Measurements from ENCODE around the gene SIPA1L3.

SIPA1L3 gene

DNA sequence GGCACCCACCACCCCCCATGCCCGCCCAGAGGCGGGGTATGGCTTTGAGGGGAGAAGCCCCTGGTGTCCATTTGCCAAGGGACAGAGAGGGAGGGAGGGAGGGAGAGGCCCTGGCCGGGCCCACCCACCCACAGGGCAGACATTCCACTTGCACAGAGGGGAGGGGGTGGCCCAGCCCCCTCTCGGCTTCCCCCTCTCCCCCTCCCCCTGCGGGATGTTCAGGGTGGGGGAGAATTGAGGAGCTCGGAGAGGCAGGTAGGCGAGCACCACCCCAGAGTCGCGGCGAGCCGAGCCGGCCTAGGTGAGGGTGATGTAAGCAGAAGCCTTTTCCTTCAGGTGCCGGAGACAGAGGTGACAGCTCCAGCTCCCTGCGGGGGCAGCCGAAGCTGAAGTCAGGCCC is 304.8 kb downstream of the SIPA1L3 start:
- no peaks in the 10 kb centered on the region for H3K27me3 ChIP-seq (ENCODE audit: low read length)
- H3K9me3 ChIP-seq (ENCODE audit: insufficient read depth, low read length): no peaks in the 10 kb centered on the region
- H2AFZ ChIP-seq (ENCODE audit: low read depth, low read length, severe bottlenecking): no peak overlapping the region
- H3K27ac ChIP-seq (ENCODE audit: low read depth, low read length): no peak overlapping the region
- no peak overlapping the region for H3K4me3 ChIP-seq (ENCODE audit: insufficient read depth, low read length, poor library complexity, severe bottlenecking)
- H3K9me2 ChIP-seq (replicated peaks; ENCODE audit: insufficient read depth, low read length): no peaks in the 10 kb centered on the region
- no peak overlapping the region for H3K9ac ChIP-seq (ENCODE audit: low read length)
- H4K20me1 ChIP-seq (ENCODE audit: low read depth, low read length): peaks cover 5% of the 10 kb centered on the region; the same call in 1 of the 2 replicates
- TF ChIP-seq EZH2phosphoT487 (conservative IDR thresholded peaks at IDR 0.05; ENCODE audit: low read length): no peak
- TF ChIP-seq, protein P1, sequence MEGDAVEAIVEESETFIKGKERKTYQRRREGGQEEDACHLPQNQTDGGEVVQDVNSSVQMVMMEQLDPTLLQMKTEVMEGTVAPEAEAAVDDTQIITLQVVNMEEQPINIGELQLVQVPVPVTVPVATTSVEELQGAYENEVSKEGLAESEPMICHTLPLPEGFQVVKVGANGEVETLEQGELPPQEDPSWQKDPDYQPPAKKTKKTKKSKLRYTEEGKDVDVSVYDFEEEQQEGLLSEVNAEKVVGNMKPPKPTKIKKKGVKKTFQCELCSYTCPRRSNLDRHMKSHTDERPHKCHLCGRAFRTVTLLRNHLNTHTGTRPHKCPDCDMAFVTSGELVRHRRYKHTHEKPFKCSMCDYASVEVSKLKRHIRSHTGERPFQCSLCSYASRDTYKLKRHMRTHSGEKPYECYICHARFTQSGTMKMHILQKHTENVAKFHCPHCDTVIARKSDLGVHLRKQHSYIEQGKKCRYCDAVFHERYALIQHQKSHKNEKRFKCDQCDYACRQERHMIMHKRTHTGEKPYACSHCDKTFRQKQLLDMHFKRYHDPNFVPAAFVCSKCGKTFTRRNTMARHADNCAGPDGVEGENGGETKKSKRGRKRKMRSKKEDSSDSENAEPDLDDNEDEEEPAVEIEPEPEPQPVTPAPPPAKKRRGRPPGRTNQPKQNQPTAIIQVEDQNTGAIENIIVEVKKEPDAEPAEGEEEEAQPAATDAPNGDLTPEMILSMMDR (IDR thresholded peaks at IDR 0.05; ENCODE audit: insufficient read depth, low read length, poor library complexity, severe bottlenecking): no peak
- no peaks in the 10 kb centered on the region for H3K36me3 ChIP-seq (ENCODE audit: low read length)
- H3K79me2 ChIP-seq (ENCODE audit: insufficient read depth, low read length): no peaks in the 10 kb centered on the region
- no peak overlapping the region for H3K4me2 ChIP-seq (ENCODE audit: low read depth, low read length, poor library complexity, severe bottlenecking)
- H3F3A ChIP-seq (ENCODE audit: insufficient read depth): 0 out of 2 replicates have a peak, but pooled peaks cover 8% of the 10 kb centered on the region

DNA sequence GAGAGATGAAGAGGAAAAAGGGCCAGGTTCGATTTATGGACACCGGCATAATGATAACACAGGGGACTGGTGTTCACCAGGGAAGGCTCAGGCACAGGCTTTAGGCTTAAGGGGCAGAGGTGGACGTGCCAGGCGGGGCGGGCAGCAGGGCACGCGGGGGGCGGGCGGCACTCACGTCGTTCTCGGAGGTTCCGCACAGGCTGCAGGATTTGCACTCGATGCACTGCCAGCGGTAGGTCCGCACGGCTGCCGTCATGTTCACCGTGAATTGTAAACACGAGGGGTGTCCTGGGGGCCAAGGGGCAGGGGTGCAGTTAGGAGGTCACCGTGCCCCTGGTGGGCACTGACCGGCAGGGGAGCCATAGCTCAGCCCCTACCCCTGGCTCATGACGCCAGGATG is 306.5 kb downstream of the SIPA1L3 start:
- no peak overlapping the region for H3K4me3 ChIP-seq (ENCODE audit: insufficient read depth, low read length, poor library complexity, severe bottlenecking)
- H3K79me2 ChIP-seq (ENCODE audit: insufficient read depth, low read length): no peaks in the 10 kb centered on the region
- TF ChIP-seq, protein P1 (IDR thresholded peaks at IDR 0.05; ENCODE audit: insufficient read depth, low read length, poor library complexity, severe bottlenecking): no peak
- TF ChIP-seq EZH2phosphoT487 (conservative IDR thresholded peaks at IDR 0.05; ENCODE audit: low read length): no peak
- no peaks in the 10 kb centered on the region for H3K9me2 ChIP-seq (replicated peaks; ENCODE audit: insufficient read depth, low read length)
- H3K9ac ChIP-seq (ENCODE audit: low read length): no peak overlapping the region
- no peak overlapping the region for H3K4me2 ChIP-seq (ENCODE audit: low read depth, low read length, poor library complexity, severe bottlenecking)
- H3K36me3 ChIP-seq (ENCODE audit: low read length): no peaks in the 10 kb centered on the region
- H3F3A ChIP-seq (ENCODE audit: insufficient read depth): 0 out of 2 replicates have a peak, but pooled peaks cover 3% of the 10 kb centered on the region
- H4K20me1 ChIP-seq (ENCODE audit: low read depth, low read length): no peaks in the 10 kb centered on the region
- H3K27me3 ChIP-seq (ENCODE audit: low read length): no peaks in the 10 kb centered on the region
- no peak overlapping the region for H3K27ac ChIP-seq (ENCODE audit: low read depth, low read length)
- no peaks in the 10 kb centered on the region for H3K9me3 ChIP-seq (ENCODE audit: insufficient read depth, low read length)
- no peak overlapping the region for H2AFZ ChIP-seq (ENCODE audit: low read depth, low read length, severe bottlenecking)

DNA sequence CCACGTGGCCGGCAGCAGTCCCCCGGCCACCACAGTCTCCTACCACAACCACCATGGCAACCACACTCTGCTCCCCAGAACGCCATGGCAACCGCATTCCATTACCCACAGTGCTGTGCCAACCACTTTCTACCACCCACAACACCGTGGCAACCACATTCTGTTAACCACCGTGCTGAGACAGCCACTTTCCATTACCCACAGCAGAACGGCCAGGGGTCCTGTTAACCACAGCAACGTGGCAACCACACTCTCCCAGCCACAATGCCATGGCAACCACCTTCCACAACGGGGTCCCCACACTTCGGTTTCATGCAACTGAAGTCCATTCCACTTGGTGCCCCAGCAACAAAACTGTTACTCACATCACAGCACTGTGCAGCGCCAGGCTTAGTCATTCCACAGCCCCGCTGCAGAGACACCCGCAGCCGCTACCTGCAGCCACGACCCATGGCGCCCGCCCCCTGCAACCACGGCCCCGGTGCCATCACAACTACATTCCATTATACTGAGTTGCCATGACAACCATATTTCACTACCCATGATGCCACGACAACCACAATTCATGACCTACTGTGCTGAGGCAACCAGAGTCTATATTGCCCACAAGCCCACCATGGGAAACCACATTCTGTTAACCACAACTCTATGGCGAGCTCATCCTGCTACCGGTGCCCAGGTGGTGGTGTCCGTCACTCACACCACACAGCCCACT is 307.1 kb downstream of the SIPA1L3 start:
- H4K20me1 ChIP-seq (ENCODE audit: low read depth, low read length): no peaks in the 10 kb centered on the region
- H2AFZ ChIP-seq (ENCODE audit: low read depth, low read length, severe bottlenecking): no peak overlapping the region
- H3K4me2 ChIP-seq (ENCODE audit: low read depth, low read length, poor library complexity, severe bottlenecking): no peak overlapping the region
- H3K9me3 ChIP-seq (ENCODE audit: insufficient read depth, low read length): no peaks in the 10 kb centered on the region
- H3K9me2 ChIP-seq (replicated peaks; ENCODE audit: insufficient read depth, low read length): no peaks in the 10 kb centered on the region
- no peak overlapping the region for H3K9ac ChIP-seq (ENCODE audit: low read length)
- H3K36me3 ChIP-seq (ENCODE audit: low read length): no peaks in the 10 kb centered on the region
- TF ChIP-seq EZH2phosphoT487 (conservative IDR thresholded peaks at IDR 0.05; ENCODE audit: low read length): no peak
- TF ChIP-seq, protein P1 (IDR thresholded peaks at IDR 0.05; ENCODE audit: insufficient read depth, low read length, poor library complexity, severe bottlenecking): no peak
- H3F3A ChIP-seq (ENCODE audit: insufficient read depth): no peaks in the 10 kb centered on the region
- H3K27me3 ChIP-seq (ENCODE audit: low read length): no peaks in the 10 kb centered on the region
- no peak overlapping the region for H3K4me3 ChIP-seq (ENCODE audit: insufficient read depth, low read length, poor library complexity, severe bottlenecking)
- H3K79me2 ChIP-seq (ENCODE audit: insufficient read depth, low read length): no peaks in the 10 kb centered on the region
- no peak overlapping the region for H3K27ac ChIP-seq (ENCODE audit: low read depth, low read length)

All from SU-DHL-6 (cell line).